Thoracic aorta (tissue), 2 donors: Measurements from ENCODE around the gene RBM38. TPM values are rescaled to one million over a fixed set of nuclear protein-coding genes. Genes with fewer than 3 reads are reported as not detected.

ENCODE experiments used
- ATAC-seq: fragments of 150-250 bp; one replicate; pipeline ENCODE4 v1.8.0; 2017; ENCODE audit warnings: low read depth; ENCODE audit not compliant: insufficient number of reproducible peaks, low FRiP score
- DNase-seq: peaks from one replicate; pipeline ENCODE4 v3.0.0-alpha.2; 2020; ENCODE audit warnings: low spot score
- H3K27ac ChIP-seq, 2 donors: fragments of 200-600 bp; sonication (generic); 1 replicate in 1 of 2; 2 replicates in 1 of 2; pipeline ENCODE4 v1.5.1; 2016; ENCODE audit warnings: mild to moderate bottlenecking in 2 of 2, moderate library complexity in 2 of 2
- H3K27me3 ChIP-seq: fragments of 200-600 bp; sonication (generic); replicated peaks from 2 replicates; pipeline ENCODE4 v1.6.0; 2016; ENCODE audit warnings: mild to moderate bottlenecking; ENCODE audit not compliant: insufficient read depth
- H3K36me3 ChIP-seq: fragments of 200-600 bp; sonication (generic); one replicate; pipeline ENCODE4 v1.5.1; 2016
- H3K4me1 ChIP-seq, 2 donors: fragments of 200-600 bp; sonication (generic); 1 replicate in 1 of 2; 2 replicates in 1 of 2; pipeline versions ENCODE4 v1.5.1 to v1.6.0; 2016; ENCODE audit warnings: low read depth in 2 of 2, mild to moderate bottlenecking in 1 of 2; ENCODE audit not compliant: control insufficient read depth in 1 of 2
- H3K4me3 ChIP-seq: fragments of 200-600 bp; sonication (generic); 2 replicates; pipeline ENCODE4 v1.5.1; 2016; ENCODE audit warnings: mild to moderate bottlenecking
- H3K9me3 ChIP-seq: fragments of 200-600 bp; sonication (generic); 2 replicates; pipeline ENCODE4 v1.5.1; 2016
- CTCF ChIP-seq: fragments of 200-600 bp; sonication (generic); IDR thresholded peaks from one replicate; pipeline ENCODE4 v1.5.1; 2019; ENCODE audit warnings: antibody characterized with exemption
- total RNA-seq, 2 donors: library from RNA; depleted of rRNA; stranded (reverse); fragments of >200 nt; gene quantifications; one replicate each; pipeline versions ENCODE4 v1.1.0 to v1.2.3, GENCODE V29; 2016

Gene RBM38
- total RNA-seq, 2 donors from 2014 or later, result 9.6 to 24.8 TPM

GRCh38 chr20:57388953-57389694 is 2.1 kb upstream of the RBM38 start:
- no peaks in the 10 kb centered on the region for H3K36me3 ChIP-seq
- DNase-seq, result no peak
- H3K4me1 ChIP-seq, result peaks cover 12 to 28% of the 10 kb centered on the region in 2 donors
- no peaks in the 10 kb centered on the region for H3K27me3 ChIP-seq
- TF ChIP-seq CTCF, result peak; percentile 38
- H3K9me3 ChIP-seq, result no peaks in the 10 kb centered on the region
- H3K27ac ChIP-seq, result peak overlapping the region; percentile 1 to 65
- peak; percentile 57 for ATAC-seq
- peak overlapping the region; percentile 59 for H3K4me3 ChIP-seq

- no peaks in the 10 kb centered on the region for H3K27me3 ChIP-seq
- ATAC-seq (no peak), DNase-seq (no peak)
- H3K4me3 ChIP-seq, result peak overlapping the region; percentile 59
- no peaks in the 10 kb centered on the region for H3K36me3 ChIP-seq
- TF ChIP-seq CTCF, result no peak
- peak overlapping the region; percentile 1 to 65 for H3K27ac ChIP-seq
- no peaks in the 10 kb centered on the region for H3K9me3 ChIP-seq
- H3K4me1 ChIP-seq, result peaks cover 16 to 36% of the 10 kb centered on the region in 2 donors
Measured at GRCh38 chr20:57389695-57390603, 1.2 kb upstream of the RBM38 start.

- peaks cover 27 to 53% of the 10 kb centered on the region in 2 donors for H3K4me1 ChIP-seq
Measured at GRCh38 chr20:57391439-57392301, 474 bp downstream of the RBM38 start.

GRCh38 chr20:57392512-57393271 is 1.5 kb downstream of the RBM38 start:
- peaks cover 30 to 64% of the 10 kb centered on the region in 2 donors for H3K4me1 ChIP-seq
- no peaks in the 10 kb centered on the region for H3K27me3 ChIP-seq
- ATAC-seq (no peak), DNase-seq (no peak)
- peak overlapping the region; percentile 84 for H3K4me3 ChIP-seq
- no peaks in the 10 kb centered on the region for H3K9me3 ChIP-seq
- peak overlapping the region; percentile 68 to 71 for H3K27ac ChIP-seq
- no peaks in the 10 kb centered on the region for H3K36me3 ChIP-seq
- TF ChIP-seq CTCF, result no peak

More at GRCh38 chr20:57391439-57392301, 474 bp downstream of the RBM38 start:
- DNase-seq (no peak), ATAC-seq (no peak)
- H3K27me3 ChIP-seq, result no peaks in the 10 kb centered on the region
- H3K4me3 ChIP-seq, result peak overlapping the region; percentile 84
- no peak for TF ChIP-seq CTCF
- H3K9me3 ChIP-seq, result no peaks in the 10 kb centered on the region
- peak overlapping the region; percentile 68 to 71 for H3K27ac ChIP-seq
- no peaks in the 10 kb centered on the region for H3K36me3 ChIP-seq
